ENCODE results near the gene SPRR2B.
"Not testable (repeated sequence)": the region's sequence is repeated elsewhere in the genome, so short reads cannot be mapped to it uniquely, and the experiment has no call there.

The SPRR2B gene

GRCh38 chr1:153032677-153033308 is 38.6 kb downstream of the SPRR2B start:
- DNase-seq, result no peak

GRCh38 chr1:153032073-153032472 is 39.3 kb downstream of the SPRR2B start:
- DNase-seq, result no peak

GRCh38 chr1:153030895-153031294 is 40.5 kb downstream of the SPRR2B start, which contains the start of gene SPRR1B:
SPRR1B (plus strand) TSS chr1:153031203; CDS start chr1:153032346, 1,143 bp downstream.
- no peak for DNase-seq

- no peak for DNase-seq
Measured at GRCh38 chr1:153028766-153029165, 42.6 kb downstream of the SPRR2B start.

GRCh38 chr1:153025797-153026196 is 45.6 kb downstream of the SPRR2B start:
- DNase-seq, result no peak

GRCh38 chr1:153024413-153024812 is 47.0 kb downstream of the SPRR2B start:
- DNase-seq, result no peak

- no peak for DNase-seq
Measured at GRCh38 chr1:153023109-153023508, 48.3 kb downstream of the SPRR2B start.

- DNase-seq, result not testable (repeated sequence)
Measured at GRCh38 chr1:153022340-153022739, 49.1 kb downstream of the SPRR2B start.

GRCh38 chr1:153021829-153022228 is 49.6 kb downstream of the SPRR2B start:
- DNase-seq, result not testable (repeated sequence)
